GM18519 (cell line): ENCODE measurements around the gene OSBPL3.

ENCODE experiments used
- ATAC-seq: cut with Tn5 transposase; IDR thresholded peaks from one replicate; pipeline ENCODE4 v1.9.1; 2021; ENCODE audit warnings: mild to moderate bottlenecking, moderate library complexity; ENCODE audit not compliant: unreplicated experiment, low FRiP score

Gene OSBPL3

DNA sequence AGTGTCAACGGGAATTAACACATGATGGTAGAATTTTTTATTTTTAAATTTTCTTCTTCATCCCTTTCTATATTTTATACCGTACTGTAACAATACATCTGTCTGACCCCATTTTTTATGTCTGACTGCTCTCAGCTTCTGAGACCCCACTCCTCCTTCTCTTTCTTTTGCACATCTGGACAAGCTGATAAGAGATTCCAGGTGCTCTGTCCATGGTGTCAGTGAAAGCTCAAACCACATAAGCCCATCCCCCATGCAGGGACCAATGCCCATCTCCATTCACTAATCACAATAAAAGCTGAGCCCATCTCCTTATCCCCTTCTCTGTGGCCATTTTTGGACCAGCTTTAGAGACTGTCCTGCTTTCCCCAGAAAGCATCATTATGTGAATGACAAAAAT, 231.5 kb downstream of the OSBPL3 start:
- ATAC-seq: no peak
